Effector memory CD8-positive, alpha-beta T cell (primary cell): ENCODE data around the gene DOCK8.

Experiments used
- ATAC-seq: fragments of 150-1000 bp; cut with Tn5 transposase; replicated peaks from 2 replicates; pipeline ENCODE4 v1.10.0; 2021; ENCODE audit warnings: mild to moderate bottlenecking, moderate library complexity
- DNase-seq, 3 experiments: peaks; one replicate each; pipeline ENCODE4 v3.0.0; 2021
- H3K27ac Mint-ChIP-seq, 2 donors: one replicate each; pipeline ENCODE4 v1.8.0; 2022; ENCODE audit warnings: mild to moderate bottlenecking in 2 of 2, mixed read lengths in 2 of 2, moderate library complexity in 2 of 2
- H3K27me3 Mint-ChIP-seq, 2 donors: one replicate each; pipeline ENCODE4 v1.8.0; 2022; ENCODE audit warnings: mixed read lengths in 2 of 2
- H3K36me3 Mint-ChIP-seq: one replicate; pipeline ENCODE4 v1.8.0; 2022; ENCODE audit warnings: mild to moderate bottlenecking, moderate library complexity, mixed read lengths; ENCODE audit not compliant: insufficient read depth
- H3K4me1 Mint-ChIP-seq, 2 donors: one replicate each; pipeline ENCODE4 v1.8.0; 2022; ENCODE audit warnings: low read depth in 2 of 2, mixed read lengths in 2 of 2
- H3K4me3 Mint-ChIP-seq, 2 donors: one replicate each; pipeline ENCODE4 v1.8.0; 2022; ENCODE audit warnings: mild to moderate bottlenecking in 2 of 2, mixed read lengths in 2 of 2, moderate library complexity in 2 of 2
- H3K9me3 Mint-ChIP-seq, 2 donors: one replicate each; pipeline ENCODE4 v1.8.0; 2022; ENCODE audit warnings: mixed read lengths in 2 of 2

Gene DOCK8

GRCh38 chr9:353077-353476 lies 138.4 kb downstream of the DOCK8 start:
- Mint-ChIP-seq H3K27me3 (no peaks in the 10 kb centered on the region), H3K4me1 (peaks cover 19 to 46% of the 10 kb centered on the region in 2 donors), H3K9me3 (no peaks in the 10 kb centered on the region), H3K27ac (peak overlapping the region in 1 of 2 donors; percentile 32), H3K36me3 (peaks cover 74% of the 10 kb centered on the region), H3K4me3 (no peak overlapping the region)
- ATAC-seq (no peak), DNase-seq (no peak)

GRCh38 chr9:354453-354852 lies 139.8 kb downstream of the DOCK8 start:
- no peaks in the 10 kb centered on the region for H3K27me3 Mint-ChIP-seq
- peaks cover 19 to 46% of the 10 kb centered on the region in 2 donors for H3K4me1 Mint-ChIP-seq
- peak overlapping the region; percentile 58 to 69 for H3K27ac Mint-ChIP-seq

GRCh38 chr9:357560-357959 lies 142.9 kb downstream of the DOCK8 start:
- peaks cover 13 to 37% of the 10 kb centered on the region in 2 donors for H3K4me1 Mint-ChIP-seq
- H3K9me3 Mint-ChIP-seq = no peaks in the 10 kb centered on the region

More at GRCh38 chr9:354453-354852, 139.8 kb downstream of the DOCK8 start:
- Mint-ChIP-seq H3K9me3 (no peaks in the 10 kb centered on the region), H3K4me3 (no peak overlapping the region), H3K36me3 (peaks cover 64% of the 10 kb centered on the region)
- DNase-seq = no peak
- ATAC-seq = no peak

GRCh38 chr9:362561-363273 lies 148.1 kb downstream of the DOCK8 start:
- Mint-ChIP-seq H3K4me3 (no peak overlapping the region), H3K9me3 (no peaks in the 10 kb centered on the region), H3K27me3 (no peaks in the 10 kb centered on the region), H3K4me1 (peaks cover 5 to 16% of the 10 kb centered on the region in 2 donors), H3K36me3 (peaks cover 53% of the 10 kb centered on the region), H3K27ac (no peak overlapping the region)
- DNase-seq (no peak), ATAC-seq (no peak)

More at GRCh38 chr9:357560-357959, 142.9 kb downstream of the DOCK8 start:
- peak overlapping the region in 1 of 2 donors; percentile 69 for H3K27ac Mint-ChIP-seq
- no peak overlapping the region for H3K4me3 Mint-ChIP-seq
- ATAC-seq (no peak), DNase-seq (no peak)
- H3K36me3 Mint-ChIP-seq = peaks cover 60% of the 10 kb centered on the region
- no peaks in the 10 kb centered on the region for H3K27me3 Mint-ChIP-seq

GRCh38 chr9:363274-363612 lies 148.6 kb downstream of the DOCK8 start:
- Mint-ChIP-seq H3K9me3 (no peaks in the 10 kb centered on the region), H3K27me3 (no peaks in the 10 kb centered on the region), H3K27ac (peak overlapping the region in 1 of 2 donors; percentile 75), H3K4me1 (peaks cover 5 to 14% of the 10 kb centered on the region in 2 donors), H3K36me3 (peaks cover 58% of the 10 kb centered on the region), H3K4me3 (no peak overlapping the region)
- no peak for DNase-seq
- ATAC-seq = no peak

GRCh38 chr9:365436-365835 lies 150.8 kb downstream of the DOCK8 start:
- Mint-ChIP-seq H3K27me3 (no peaks in the 10 kb centered on the region), H3K4me3 (no peak overlapping the region), H3K27ac (peak overlapping the region; percentile 75 to 80), H3K4me1 (peaks cover 5 to 15% of the 10 kb centered on the region in 2 donors), H3K9me3 (no peaks in the 10 kb centered on the region), H3K36me3 (peaks cover 71% of the 10 kb centered on the region)
- ATAC-seq = no peak
- DNase-seq = no peak

- no peaks in the 10 kb centered on the region for H3K27me3 Mint-ChIP-seq
- peaks cover 76% of the 10 kb centered on the region for H3K36me3 Mint-ChIP-seq
- H3K9me3 Mint-ChIP-seq = no peaks in the 10 kb centered on the region
- H3K4me1 Mint-ChIP-seq = peaks cover 5 to 17% of the 10 kb centered on the region in 2 donors
- no peak for ATAC-seq
- peak overlapping the region; percentile 47 to 80 for H3K27ac Mint-ChIP-seq
- no peak overlapping the region for H3K4me3 Mint-ChIP-seq
- DNase-seq = no peak
Observed at GRCh38 chr9:366620-367019, 152.0 kb downstream of the DOCK8 start.

- no peak for ATAC-seq
- peak overlapping the region; percentile 41 to 46 for H3K27ac Mint-ChIP-seq
- H3K27me3 Mint-ChIP-seq = no peaks in the 10 kb centered on the region
- H3K9me3 Mint-ChIP-seq = no peaks in the 10 kb centered on the region
- H3K36me3 Mint-ChIP-seq = peaks cover 81% of the 10 kb centered on the region
- no peak overlapping the region for H3K4me3 Mint-ChIP-seq
- peaks cover 0 to 13% of the 10 kb centered on the region in 2 donors for H3K4me1 Mint-ChIP-seq
- no peak for DNase-seq
Observed at GRCh38 chr9:370086-370485, 155.4 kb downstream of the DOCK8 start.

- no peak for DNase-seq
- peaks cover 0 to 11% of the 10 kb centered on the region in 2 donors for H3K4me1 Mint-ChIP-seq
- ATAC-seq = no peak
- H3K27ac Mint-ChIP-seq = peak overlapping the region in 1 of 2 donors; percentile 44
- H3K9me3 Mint-ChIP-seq = no peaks in the 10 kb centered on the region
- peaks cover 92% of the 10 kb centered on the region for H3K36me3 Mint-ChIP-seq
- H3K4me3 Mint-ChIP-seq = no peak overlapping the region
- no peaks in the 10 kb centered on the region for H3K27me3 Mint-ChIP-seq
Observed at GRCh38 chr9:371349-371748, 156.7 kb downstream of the DOCK8 start.

GRCh38 chr9:372128-372527 lies 157.5 kb downstream of the DOCK8 start:
- no peak for ATAC-seq
- H3K9me3 Mint-ChIP-seq = no peaks in the 10 kb centered on the region
- H3K27ac Mint-ChIP-seq = peak overlapping the region in 1 of 2 donors; percentile 33
- H3K27me3 Mint-ChIP-seq = no peaks in the 10 kb centered on the region
- H3K4me1 Mint-ChIP-seq = peaks cover 0 to 11% of the 10 kb centered on the region in 2 donors
- no peak overlapping the region for H3K4me3 Mint-ChIP-seq
- DNase-seq = no peak
- H3K36me3 Mint-ChIP-seq = peaks cover 97% of the 10 kb centered on the region

GRCh38 chr9:373759-374206 lies 159.1 kb downstream of the DOCK8 start:
- no peak for DNase-seq
- H3K36me3 Mint-ChIP-seq = peaks cover 98% of the 10 kb centered on the region
- H3K27ac Mint-ChIP-seq = no peak overlapping the region
- H3K4me3 Mint-ChIP-seq = no peak overlapping the region
- ATAC-seq = no peak
- H3K9me3 Mint-ChIP-seq = no peaks in the 10 kb centered on the region
- peaks cover 2 to 17% of the 10 kb centered on the region in 2 donors for H3K4me1 Mint-ChIP-seq
- no peaks in the 10 kb centered on the region for H3K27me3 Mint-ChIP-seq

- Mint-ChIP-seq H3K4me1 (peaks cover 2 to 17% of the 10 kb centered on the region in 2 donors), H3K27me3 (no peaks in the 10 kb centered on the region), H3K27ac (no peak overlapping the region), H3K4me3 (no peak overlapping the region), H3K36me3 (peaks cover 97% of the 10 kb centered on the region), H3K9me3 (no peaks in the 10 kb centered on the region)
- DNase-seq = no peak
- no peak for ATAC-seq
Observed at GRCh38 chr9:374736-375135, 160.1 kb downstream of the DOCK8 start.

GRCh38 chr9:376115-376514 lies 161.4 kb downstream of the DOCK8 start:
- Mint-ChIP-seq H3K36me3 (peaks cover 88% of the 10 kb centered on the region), H3K4me3 (no peak overlapping the region), H3K9me3 (no peaks in the 10 kb centered on the region), H3K27me3 (no peaks in the 10 kb centered on the region), H3K27ac (peak overlapping the region in 1 of 2 donors; percentile 79), H3K4me1 (peaks cover 2 to 10% of the 10 kb centered on the region in 2 donors)
- ATAC-seq = no peak
- no peak for DNase-seq

GRCh38 chr9:378263-378662 lies 163.6 kb downstream of the DOCK8 start:
- no peak overlapping the region for H3K4me3 Mint-ChIP-seq
- no peaks in the 10 kb centered on the region for H3K27me3 Mint-ChIP-seq
- peaks cover 89% of the 10 kb centered on the region for H3K36me3 Mint-ChIP-seq
- ATAC-seq (no peak), DNase-seq (no peak)
- H3K27ac Mint-ChIP-seq = peak overlapping the region; percentile 72 to 84
- H3K4me1 Mint-ChIP-seq = peaks cover 2 to 10% of the 10 kb centered on the region in 2 donors
- H3K9me3 Mint-ChIP-seq = no peaks in the 10 kb centered on the region
